HUES64 (cell line): ENCODE measurements around the gene ALDH1A1.

Source experiments
- H3K27ac ChIP-seq: 2 replicates; pipeline ENCODE4 v1.7.0; 2013; ENCODE audit warnings: low read depth, low read length, inconsistent platforms
- H3K27me3 ChIP-seq: 2 replicates; pipeline ENCODE4 v1.6.1; 2013; ENCODE audit warnings: mild to moderate bottlenecking, low read length; ENCODE audit not compliant: insufficient read depth
- H3K36me3 ChIP-seq: 2 replicates; pipeline ENCODE4 v1.6.1; 2013; ENCODE audit warnings: mild to moderate bottlenecking, low read length; ENCODE audit not compliant: insufficient read depth
- H3K4me1 ChIP-seq: 2 replicates; pipeline ENCODE4 v1.6.1; 2013; ENCODE audit warnings: mild to moderate bottlenecking, low read length, moderate library complexity; ENCODE audit not compliant: insufficient read depth
- H3K4me3 ChIP-seq: 2 replicates; pipeline ENCODE4 v1.5.1; 2013; ENCODE audit warnings: mild to moderate bottlenecking, low read length, moderate library complexity
- H3K9ac ChIP-seq: 2 replicates; pipeline ENCODE4 v1.6.1; 2013; ENCODE audit warnings: mild to moderate bottlenecking, low read depth, low read length
- H3K9me3 ChIP-seq: 2 replicates; pipeline ENCODE4 v1.6.1; 2013; ENCODE audit warnings: low read depth, low read length; ENCODE audit not compliant: insufficient read depth
- WGBS: fragments of 150-250, 120-280 bp; methylation state at CpG from one replicate; pipeline ENCODE4 v1.1.7; 2013; ENCODE audit warnings: missing lambda C conversion rate; 5-methylcytosine and 5-hydroxymethylcytosine counted together

Gene ALDH1A1

DNA sequence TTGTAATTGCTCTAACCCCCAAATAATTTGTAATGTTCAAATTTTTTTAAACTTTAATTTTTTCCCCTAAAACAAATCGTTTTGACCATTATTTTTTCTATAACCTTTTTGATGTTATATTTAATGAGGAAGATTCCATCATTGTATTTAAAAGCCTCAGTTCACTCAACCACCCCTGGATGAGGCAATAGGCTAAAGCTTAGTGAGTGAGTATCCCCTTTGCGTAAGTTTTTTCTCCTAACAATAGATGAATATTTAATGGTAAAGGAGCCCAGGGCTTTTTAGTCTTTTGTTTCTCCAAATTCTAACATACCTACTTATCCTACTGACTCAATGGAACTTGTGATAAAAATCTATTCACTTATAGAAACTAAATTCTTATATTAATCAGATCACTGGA, 38.1 kb downstream of the ALDH1A1 start:
- Histone ChIP-seq H3K9ac (no peak overlapping the region), H3K4me1 (0 out of 2 replicates have a peak, but pooled peaks cover 7% of the 10 kb centered on the region), H3K27me3 (no peaks in the 10 kb centered on the region), H3K4me3 (no peak overlapping the region), H3K27ac (no peak overlapping the region), H3K9me3 (no peaks in the 10 kb centered on the region), H3K36me3 (no peaks in the 10 kb centered on the region)
- no CpG with 5 or more reads among the region's 2 CpGs for WGBS

GRCh38 chr9:72913382-72914009, 39.4 kb downstream of the ALDH1A1 start:
- Histone ChIP-seq H3K4me1 (0 out of 2 replicates have a peak, but pooled peaks cover 4% of the 10 kb centered on the region), H3K4me3 (no peak overlapping the region), H3K27ac (no peak overlapping the region), H3K27me3 (no peaks in the 10 kb centered on the region), H3K36me3 (no peaks in the 10 kb centered on the region), H3K9ac (no peak overlapping the region), H3K9me3 (no peaks in the 10 kb centered on the region)
- WGBS: 97% methylated on average over 4 of the region's 4 CpGs

DNA sequence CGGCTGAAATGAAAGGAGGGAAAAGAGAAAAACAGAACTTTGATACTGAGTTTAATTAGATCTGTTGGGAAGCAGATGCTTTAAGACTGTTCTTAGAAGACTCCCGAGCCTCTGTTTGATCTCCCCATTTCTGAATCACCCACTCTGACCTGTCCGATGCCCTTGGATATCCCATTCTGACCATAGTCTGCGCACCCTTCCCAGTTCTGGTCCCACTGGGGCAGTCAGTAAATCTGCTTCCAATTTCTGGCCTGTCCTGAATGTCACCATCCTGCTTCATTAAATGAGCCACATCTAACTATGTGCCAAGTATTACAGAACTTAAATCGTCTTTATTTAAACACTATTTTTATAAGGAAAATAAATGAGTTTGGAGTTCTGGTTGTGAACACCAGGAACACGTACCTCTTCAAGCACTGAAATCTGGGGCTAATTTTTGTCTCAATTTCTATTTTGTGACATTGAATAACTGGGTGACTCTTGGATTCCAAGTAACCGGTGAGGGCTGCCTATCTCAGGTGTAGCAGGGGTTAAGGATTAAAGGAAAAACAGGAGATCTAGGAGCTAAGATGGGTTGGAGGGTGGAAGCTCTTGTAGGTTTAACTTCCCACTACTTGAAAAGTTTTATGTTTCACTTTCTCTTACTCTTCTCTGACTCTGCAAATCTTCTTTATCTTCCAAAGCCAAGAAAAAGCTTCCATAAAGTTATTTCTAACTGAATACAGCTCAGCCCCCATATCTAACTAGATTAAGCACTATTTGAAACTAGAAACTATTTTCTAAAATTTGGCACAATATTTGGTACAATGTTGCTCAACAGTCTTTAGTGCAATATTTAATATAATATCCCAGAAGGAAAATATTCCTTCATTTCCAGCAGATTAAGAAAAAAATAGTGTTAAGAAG, 40.1 kb downstream of the ALDH1A1 start:
- Histone ChIP-seq H3K36me3 (no peaks in the 10 kb centered on the region), H3K27me3 (no peaks in the 10 kb centered on the region), H3K4me1 (no peaks in the 10 kb centered on the region), H3K4me3 (no peak overlapping the region), H3K27ac (no peak overlapping the region), H3K9me3 (no peaks in the 10 kb centered on the region), H3K9ac (no peak overlapping the region)
- 96% methylated on average over 6 of the region's 7 CpGs for WGBS

- Histone ChIP-seq H3K4me1 (no peaks in the 10 kb centered on the region), H3K27me3 (no peaks in the 10 kb centered on the region), H3K4me3 (no peak overlapping the region), H3K36me3 (no peaks in the 10 kb centered on the region), H3K27ac (no peak overlapping the region), H3K9ac (no peak overlapping the region), H3K9me3 (no peaks in the 10 kb centered on the region)
- 88% methylated on average over 2 of the region's 2 CpGs for WGBS
These were observed 41.0 kb downstream of the ALDH1A1 start for GRCh38 chr9:72911816-72912215.

DNA sequence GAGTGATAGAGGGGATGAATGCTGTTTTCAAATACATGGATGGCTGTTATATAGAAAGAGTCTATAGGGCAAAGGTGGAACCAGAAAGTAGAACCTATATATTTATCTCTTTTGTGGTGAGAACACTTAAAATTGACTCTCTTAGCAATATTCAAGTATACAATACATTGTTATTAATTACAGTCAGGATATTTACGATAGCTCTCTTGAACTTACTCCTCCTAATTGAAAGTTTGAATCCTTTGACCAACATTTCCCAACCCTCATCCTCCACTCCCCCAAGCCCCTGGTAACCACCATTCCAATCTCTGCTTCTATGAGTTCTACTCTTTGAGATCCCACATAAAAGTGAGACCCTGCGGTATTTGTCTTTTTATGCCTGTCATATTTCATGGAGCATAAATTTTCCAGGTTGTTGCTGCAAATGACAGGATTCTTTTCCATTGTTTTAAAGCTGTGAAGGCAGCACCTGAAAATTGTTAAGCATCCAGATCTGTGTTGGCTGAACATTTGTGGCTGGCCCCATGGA, 41.5 kb downstream of the ALDH1A1 start:
- no peaks in the 10 kb centered on the region for H3K4me1 ChIP-seq
- no peak overlapping the region for H3K9ac ChIP-seq
- no peaks in the 10 kb centered on the region for H3K27me3 ChIP-seq
- 98% methylated on average over 2 of the region's 2 CpGs for WGBS
- H3K36me3 ChIP-seq: no peaks in the 10 kb centered on the region
- H3K27ac ChIP-seq: no peak overlapping the region
- H3K9me3 ChIP-seq: no peaks in the 10 kb centered on the region
- no peak overlapping the region for H3K4me3 ChIP-seq

GRCh38 chr9:72909428-72909827, 43.4 kb downstream of the ALDH1A1 start:
- no peak overlapping the region for H3K9ac ChIP-seq
- no peaks in the 10 kb centered on the region for H3K36me3 ChIP-seq
- H3K4me3 ChIP-seq: no peak overlapping the region
- H3K27ac ChIP-seq: no peak overlapping the region
- WGBS: 95% methylated on average over 1 of the region's 3 CpGs
- no peaks in the 10 kb centered on the region for H3K9me3 ChIP-seq
- no peaks in the 10 kb centered on the region for H3K4me1 ChIP-seq
- H3K27me3 ChIP-seq: no peaks in the 10 kb centered on the region

DNA sequence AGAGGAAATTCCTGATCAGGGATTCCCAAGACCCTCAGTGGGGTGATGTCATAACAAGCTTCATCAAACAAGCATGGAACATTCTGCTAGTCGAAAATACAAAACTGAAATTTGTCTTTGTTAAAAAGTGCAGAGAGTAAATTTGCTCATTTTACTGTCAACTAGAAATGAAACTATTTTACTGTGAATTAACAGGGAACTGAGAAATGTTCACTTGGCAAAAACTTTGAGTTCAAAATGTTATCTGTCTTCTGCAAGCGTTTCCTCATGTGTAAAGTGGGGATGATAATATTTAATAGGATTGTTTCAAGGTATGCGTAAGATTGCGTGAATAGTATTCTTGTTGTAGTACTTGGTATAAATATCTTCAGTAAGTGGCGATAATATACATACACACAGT, 45.4 kb downstream of the ALDH1A1 start:
- H3K4me3 ChIP-seq: no peak overlapping the region
- H3K4me1 ChIP-seq: no peaks in the 10 kb centered on the region
- no peak overlapping the region for H3K9ac ChIP-seq
- H3K27ac ChIP-seq: no peak overlapping the region
- WGBS: 96% methylated on average over 4 of the region's 5 CpGs
- no peaks in the 10 kb centered on the region for H3K36me3 ChIP-seq
- H3K27me3 ChIP-seq: no peaks in the 10 kb centered on the region
- H3K9me3 ChIP-seq: no peaks in the 10 kb centered on the region

GRCh38 chr9:72906810-72907209, 46.0 kb downstream of the ALDH1A1 start:
- Histone ChIP-seq H3K4me3 (no peak overlapping the region), H3K27ac (no peak overlapping the region), H3K4me1 (no peaks in the 10 kb centered on the region), H3K27me3 (no peaks in the 10 kb centered on the region), H3K9ac (no peak overlapping the region), H3K36me3 (no peaks in the 10 kb centered on the region), H3K9me3 (no peaks in the 10 kb centered on the region)
- WGBS: 100% methylated on average over 1 of the region's 1 CpG

- 100% methylated on average over 2 of the region's 3 CpGs for WGBS
- H3K4me3 ChIP-seq: no peak overlapping the region
- H3K4me1 ChIP-seq: no peaks in the 10 kb centered on the region
- no peak overlapping the region for H3K27ac ChIP-seq
- no peaks in the 10 kb centered on the region for H3K27me3 ChIP-seq
- H3K36me3 ChIP-seq: no peaks in the 10 kb centered on the region
- no peak overlapping the region for H3K9ac ChIP-seq
- H3K9me3 ChIP-seq: no peaks in the 10 kb centered on the region
These were observed 47.1 kb downstream of the ALDH1A1 start for GRCh38 chr9:72905514-72906480.

- H3K9ac ChIP-seq: no peak overlapping the region
- no peak overlapping the region for H3K27ac ChIP-seq
- H3K4me3 ChIP-seq: no peak overlapping the region
- H3K36me3 ChIP-seq: no peaks in the 10 kb centered on the region
- H3K4me1 ChIP-seq: no peaks in the 10 kb centered on the region
- no peaks in the 10 kb centered on the region for H3K27me3 ChIP-seq
- no peaks in the 10 kb centered on the region for H3K9me3 ChIP-seq
- WGBS: no CpG with 5 or more reads among the region's 2 CpGs
These were observed 48.4 kb downstream of the ALDH1A1 start for GRCh38 chr9:72904267-72905093.
